HL-60/S4 treated with retinoic acid at 250 ng/mL for 4 days and 3 days (cell line): ENCODE data around the gene PRR18.

ENCODE experiments used
- in situ Hi-C: fragments of 300-500 bp; cut with MboI; formaldehyde crosslinking; loops from 2 replicates; pipeline ENCODE4 v1.7.0; 2022; ENCODE audit warnings: low sequenced_read_pairs

PRR18 gene

DNA sequence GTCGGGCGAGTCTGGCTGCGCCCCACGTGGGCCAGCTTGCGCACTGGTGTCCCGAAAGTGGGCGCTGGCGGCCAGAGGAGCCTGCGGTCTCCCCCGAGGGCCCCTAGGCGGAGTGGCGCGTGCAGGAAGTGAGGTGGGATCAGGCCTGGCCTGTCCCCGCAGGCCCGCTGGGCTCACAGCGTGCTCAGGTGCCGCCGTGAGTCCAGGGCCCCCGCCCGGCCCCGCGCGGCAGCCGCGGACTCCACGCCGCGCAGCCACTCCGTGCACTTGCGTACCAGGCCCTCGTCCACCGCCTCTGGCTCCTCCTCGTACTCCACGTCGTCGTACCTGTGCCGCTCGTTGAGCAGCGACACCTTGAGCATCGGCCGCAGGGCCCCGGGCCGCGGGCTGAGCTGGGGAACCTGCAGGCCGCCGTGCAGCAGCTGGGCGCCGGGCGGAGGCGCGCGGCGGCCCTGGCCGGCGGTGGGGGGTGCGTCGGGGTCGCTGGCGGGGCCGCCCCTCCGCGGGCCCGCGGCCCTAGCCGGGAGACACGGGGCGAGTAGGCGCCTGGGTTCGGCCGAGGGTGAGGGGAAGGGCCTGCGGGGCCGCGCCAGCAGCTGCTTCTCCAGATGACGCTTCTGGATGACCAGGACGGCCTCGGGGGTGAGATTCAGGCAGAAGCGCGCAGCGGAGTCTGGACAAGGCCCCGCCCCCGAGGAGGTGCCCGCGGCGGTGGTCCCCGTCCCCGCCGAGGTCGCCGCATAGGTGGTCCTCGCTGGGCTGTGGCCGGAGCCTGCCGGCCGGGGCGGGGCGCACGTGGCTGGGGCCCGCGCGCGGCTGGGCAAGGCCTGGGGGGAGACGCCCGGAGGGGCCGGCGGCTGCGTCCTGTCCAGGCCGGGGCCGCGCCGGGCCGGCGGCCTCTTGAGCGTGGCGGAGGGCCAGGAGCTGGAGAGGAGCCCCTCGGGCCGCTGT, 835 bp downstream of the PRR18 start:
- in situ Hi-C loops = no loop called here

DNA sequence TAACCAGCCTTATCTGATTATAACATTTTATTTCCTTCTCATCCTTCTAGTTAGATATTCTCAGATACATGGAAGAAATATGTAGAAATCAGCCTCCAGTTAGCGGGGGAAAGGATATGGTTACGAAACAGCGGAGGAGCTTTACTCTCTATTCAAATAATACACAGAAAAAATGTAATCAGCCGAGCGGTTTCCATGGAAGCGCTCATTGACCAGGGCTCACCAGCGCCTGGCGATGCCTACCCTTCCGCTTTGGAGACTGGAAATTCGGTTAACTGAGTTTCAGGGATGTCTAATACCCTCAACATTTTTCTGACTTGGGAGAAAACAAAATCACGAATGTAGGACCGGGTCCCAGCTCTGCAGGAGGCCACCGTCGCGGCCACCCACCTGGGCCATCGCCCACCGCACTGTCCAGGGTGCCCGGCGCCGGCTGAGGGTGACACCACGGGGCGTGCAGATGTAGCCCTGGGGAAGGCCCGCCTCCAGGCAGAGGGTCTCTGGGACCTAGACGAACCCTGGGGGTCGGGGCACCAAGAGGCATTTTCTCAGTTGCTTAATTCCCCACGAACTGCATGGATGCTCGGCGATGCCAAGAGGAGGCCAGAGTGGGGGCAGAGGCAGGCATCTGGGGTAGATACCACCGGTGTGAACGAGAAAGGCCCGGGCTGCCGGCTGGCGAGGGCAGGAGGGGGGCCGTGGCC, 1.7 kb downstream of the PRR18 start:
- in situ Hi-C loops = no loop called here

GRCh38 chr6:166305562-166306117, 2.6 kb downstream of the PRR18 start:
- in situ Hi-C loops = no loop called here

GRCh38 chr6:166304106-166304505, 4.1 kb downstream of the PRR18 start:
- in situ Hi-C loops = no loop called here

- in situ Hi-C loops = no loop called here
Observed at GRCh38 chr6:166301611-166302529, 6.3 kb downstream of the PRR18 start.

DNA sequence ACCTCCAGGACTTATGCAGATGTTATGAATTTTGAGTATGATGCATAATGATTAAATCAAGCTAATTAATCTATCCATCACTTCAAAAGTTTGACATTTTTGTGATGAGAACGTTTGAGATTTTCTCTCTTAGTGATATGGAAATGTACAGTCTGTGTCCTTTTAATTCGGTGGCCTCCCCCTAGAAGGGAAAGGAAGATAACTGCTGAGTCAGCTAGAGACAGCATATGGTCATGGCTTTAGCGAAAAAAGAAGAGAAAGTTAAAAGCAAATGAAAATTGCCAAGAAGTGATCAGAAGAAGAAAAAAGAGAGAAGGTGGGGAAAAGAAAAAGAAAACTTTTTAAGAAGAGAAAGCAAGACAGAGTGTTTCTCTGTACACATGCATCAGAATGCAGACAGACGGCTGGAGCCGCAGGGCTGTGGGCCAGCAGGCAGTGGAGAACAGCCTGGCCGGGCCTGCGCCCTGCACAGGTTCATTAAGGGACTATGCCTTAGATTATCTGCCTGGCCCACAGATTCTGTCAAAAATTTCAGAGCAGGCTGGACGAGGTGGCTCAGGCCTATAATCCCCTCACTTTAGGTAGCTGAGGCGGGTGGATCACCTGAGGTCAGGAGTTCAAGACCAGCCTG, 7.7 kb downstream of the PRR18 start:
- in situ Hi-C loops = no loop called here

DNA sequence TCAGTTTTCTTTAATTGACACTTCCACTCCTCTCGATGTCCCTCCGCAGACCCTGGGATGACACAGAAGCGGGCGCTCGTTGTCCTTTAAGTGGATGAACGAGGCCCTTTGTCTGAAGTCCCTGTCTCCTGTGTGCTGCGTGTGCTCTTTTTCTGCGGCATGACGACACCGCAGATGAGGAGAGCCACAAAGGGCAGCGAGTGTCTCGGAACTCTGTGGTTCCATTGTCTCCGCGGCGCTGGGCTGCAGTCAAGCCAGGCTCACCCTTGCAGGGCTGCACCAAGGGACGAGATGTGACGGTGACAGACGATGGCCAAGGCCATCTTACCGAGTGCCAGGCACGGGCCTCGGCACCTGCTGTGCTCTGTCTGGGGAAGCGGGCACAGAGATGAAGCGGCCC, 10.6 kb downstream of the PRR18 start:
- in situ Hi-C loops = no loop called here

DNA sequence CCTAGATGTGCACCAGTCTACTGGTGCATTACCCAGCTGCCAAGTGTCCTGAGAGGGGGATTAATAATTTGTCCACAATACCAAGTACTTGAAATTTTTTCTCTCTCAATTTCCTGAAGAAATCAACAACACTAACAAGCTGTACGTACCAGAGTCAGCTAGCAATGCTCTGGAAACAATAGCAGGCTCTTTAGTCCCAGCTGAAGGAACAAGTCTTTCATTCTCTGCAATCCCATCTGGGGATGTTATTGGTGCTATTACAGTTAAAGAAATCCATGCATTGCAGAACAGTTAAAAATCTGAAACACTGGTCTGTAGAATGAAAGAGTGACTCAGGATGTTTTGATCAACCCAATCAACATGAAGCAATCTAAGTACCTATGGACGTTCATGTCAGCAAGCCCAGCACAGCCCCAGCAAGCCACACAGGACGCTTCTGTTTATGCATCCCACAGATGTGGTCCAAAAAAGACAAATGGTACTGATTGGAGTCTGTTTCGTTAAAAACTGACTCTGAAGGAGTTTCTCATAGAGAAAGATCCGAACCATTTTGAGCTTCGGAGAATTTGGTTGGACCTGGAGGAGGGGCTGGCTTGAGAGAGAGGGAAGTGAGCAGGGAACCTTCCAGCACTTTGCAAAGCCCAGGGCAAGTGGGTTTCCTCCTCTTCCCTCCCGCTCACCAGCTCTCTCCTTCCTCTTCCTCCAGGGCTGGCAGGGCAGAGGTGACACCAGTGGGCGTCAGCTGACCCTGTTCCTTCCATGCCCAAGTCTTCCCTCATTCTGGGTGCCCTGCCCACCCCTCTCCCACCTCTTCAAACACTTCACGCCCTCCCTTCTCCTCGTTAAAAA, 11.9 kb downstream of the PRR18 start:
- in situ Hi-C loops = no loop called here

GRCh38 chr6:166293731-166294584, 14.2 kb downstream of the PRR18 start:
- in situ Hi-C loops = no loop called here

- in situ Hi-C loops = no loop called here
Observed at GRCh38 chr6:166289207-166290060, 18.8 kb downstream of the PRR18 start.

GRCh38 chr6:166286839-166287271, 21.3 kb downstream of the PRR18 start:
- in situ Hi-C loops = no loop called here

- in situ Hi-C loops = no loop called here
Observed at GRCh38 chr6:166285233-166285632, 23.0 kb downstream of the PRR18 start.

GRCh38 chr6:166284640-166285039, 23.6 kb downstream of the PRR18 start:
- in situ Hi-C loops = no loop called here

DNA sequence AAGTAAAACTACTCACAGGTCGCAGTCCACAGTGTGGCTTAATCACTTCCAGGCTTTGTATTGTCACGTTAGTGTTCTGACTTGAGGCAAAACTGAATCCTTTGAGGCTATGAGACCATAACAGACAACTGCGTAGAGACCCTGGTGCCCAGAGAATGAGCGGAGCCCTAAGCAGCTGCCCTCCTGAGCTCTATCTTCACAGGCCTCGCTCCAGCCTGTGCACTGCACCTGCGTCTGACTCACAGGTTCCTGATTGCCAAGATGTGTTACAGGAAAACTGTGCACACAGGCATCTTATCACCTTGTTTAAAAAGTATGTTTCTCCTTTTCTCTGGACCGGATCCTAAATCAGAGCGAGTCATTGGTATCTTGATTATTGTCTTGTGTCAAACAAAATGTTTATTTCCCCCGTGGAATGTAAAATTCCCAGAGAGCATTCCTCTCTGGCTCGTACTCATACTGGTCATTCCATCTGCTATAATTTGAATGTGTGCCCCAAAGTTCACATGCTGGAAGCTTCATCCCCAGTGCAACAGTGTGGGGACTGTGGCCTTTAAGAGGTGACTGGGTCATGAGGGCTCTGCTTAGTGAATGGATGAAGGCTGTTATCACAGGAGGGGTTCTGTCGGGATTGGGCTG, 25.7 kb downstream of the PRR18 start:
- in situ Hi-C loops = no loop called here

DNA sequence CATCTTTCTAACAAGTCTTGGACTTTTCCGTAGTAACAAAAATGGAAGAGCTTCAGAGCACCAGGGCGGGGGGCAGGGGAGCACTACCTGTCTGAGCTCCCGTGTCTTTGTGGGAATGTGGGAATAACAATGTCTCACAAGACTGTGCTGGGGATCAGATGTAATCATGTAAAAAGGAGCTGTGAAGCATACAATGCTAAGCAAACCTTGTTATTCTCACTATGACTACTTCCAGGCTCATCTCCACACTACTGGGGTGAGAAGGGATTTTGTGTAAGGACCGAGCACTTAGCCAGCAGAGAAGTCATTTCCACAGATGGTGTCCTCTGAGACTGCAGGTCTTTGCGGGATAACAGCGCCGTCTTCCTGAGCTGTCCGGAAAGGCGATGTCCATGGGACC, 27.1 kb downstream of the PRR18 start:
- in situ Hi-C loops = no loop called here

- in situ Hi-C loops = loop anchor here (10.0 kb wide), 1 partner anchor 125 kb away; no protein-coding TSS in a partner anchor
Observed at GRCh38 chr6:166279393-166279679, 28.9 kb downstream of the PRR18 start.
